SIG-M5 treated with dmso at 0.1 percent for 504 hours (cell line): ENCODE measurements around the gene ROM1.
"Not testable (repeated sequence)": the region's sequence is repeated elsewhere in the genome, so short reads cannot be mapped to it uniquely, and the experiment has no call there.

ENCODE experiments used
- DNase-seq: peaks from one replicate; lab custom pipeline; 2025; ENCODE audit not compliant: unreplicated experiment; lab: John Stamatoyannopoulos, UW

Gene ROM1

DNA sequence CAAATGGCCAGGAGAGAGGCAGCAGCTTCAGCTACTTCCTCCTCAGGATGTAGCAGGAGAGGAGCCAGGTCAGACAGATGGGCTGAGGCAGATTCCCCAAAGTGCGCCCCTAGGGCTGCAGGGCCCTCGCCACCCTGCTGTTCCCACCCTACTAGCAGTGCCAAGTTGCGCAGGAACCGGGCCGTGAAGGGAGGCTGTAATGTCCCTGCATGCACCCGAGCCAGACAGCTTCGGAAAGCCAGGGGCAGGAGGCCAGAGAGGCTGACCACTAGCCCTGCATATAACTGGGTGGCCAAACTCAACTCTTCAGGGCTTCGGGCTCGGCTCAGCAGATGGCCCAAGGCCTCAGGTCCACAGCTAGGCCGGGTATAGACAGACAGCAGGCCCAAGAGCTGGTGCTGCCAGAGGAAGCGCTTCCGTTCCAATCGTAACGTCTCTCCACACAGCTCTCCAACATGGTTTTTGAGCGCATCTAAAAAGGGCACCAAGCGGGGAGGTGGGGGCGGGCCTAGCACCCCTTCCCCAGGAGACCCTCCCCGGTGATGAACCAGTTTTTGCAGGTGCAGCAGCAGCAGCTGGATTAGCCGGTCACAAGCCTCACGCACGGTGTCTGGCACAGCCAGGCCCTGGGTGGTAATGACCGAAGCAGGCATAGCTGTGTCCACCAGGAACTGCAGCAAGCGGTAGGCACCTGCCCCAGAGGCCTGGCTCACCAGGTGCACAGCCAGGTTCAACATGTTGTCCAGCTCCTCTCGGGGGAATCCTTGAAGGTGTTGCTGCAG, 35.3 kb downstream of the ROM1 start:
- no peak for DNase-seq

DNA sequence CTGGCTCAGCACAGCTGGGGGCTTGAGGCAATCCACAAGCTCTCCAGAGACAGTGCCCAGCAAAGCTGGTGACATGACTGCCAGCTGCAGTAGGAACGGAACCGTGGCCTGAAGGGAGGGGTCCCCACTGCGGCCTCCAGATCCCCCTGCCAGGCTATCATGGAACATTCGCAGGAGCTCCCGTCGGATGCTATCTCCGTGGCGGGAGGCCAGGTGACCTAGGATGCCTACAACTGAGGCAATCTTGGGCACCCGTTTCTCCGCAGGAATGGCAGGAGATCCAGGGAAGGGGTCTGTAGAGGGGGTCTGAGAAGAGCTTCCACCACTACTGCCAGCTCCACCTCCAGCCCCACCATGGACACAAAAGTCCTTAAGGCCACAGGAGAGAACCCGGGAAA, 35.9 kb downstream of the ROM1 start:
- DNase-seq = no peak

DNA sequence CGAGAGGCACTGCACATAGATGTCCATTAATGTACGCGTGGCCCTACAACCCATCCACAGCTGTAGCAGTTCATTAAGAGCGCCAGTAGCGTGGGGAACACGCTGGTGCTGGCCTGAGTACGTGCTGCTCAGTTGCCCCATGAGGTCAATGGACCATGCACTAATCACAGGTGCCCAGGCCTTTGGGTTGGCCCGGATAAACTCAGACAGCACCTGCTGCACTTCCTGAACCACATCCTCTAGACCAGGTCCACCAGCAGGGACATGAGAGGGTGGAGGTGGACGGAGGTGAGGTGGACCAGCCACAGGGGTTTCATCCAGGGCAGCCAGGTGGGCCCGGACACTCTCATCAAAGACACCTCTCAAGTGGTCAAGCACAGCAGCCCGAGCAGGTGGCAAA, 36.4 kb downstream of the ROM1 start:
- no peak for DNase-seq

DNA sequence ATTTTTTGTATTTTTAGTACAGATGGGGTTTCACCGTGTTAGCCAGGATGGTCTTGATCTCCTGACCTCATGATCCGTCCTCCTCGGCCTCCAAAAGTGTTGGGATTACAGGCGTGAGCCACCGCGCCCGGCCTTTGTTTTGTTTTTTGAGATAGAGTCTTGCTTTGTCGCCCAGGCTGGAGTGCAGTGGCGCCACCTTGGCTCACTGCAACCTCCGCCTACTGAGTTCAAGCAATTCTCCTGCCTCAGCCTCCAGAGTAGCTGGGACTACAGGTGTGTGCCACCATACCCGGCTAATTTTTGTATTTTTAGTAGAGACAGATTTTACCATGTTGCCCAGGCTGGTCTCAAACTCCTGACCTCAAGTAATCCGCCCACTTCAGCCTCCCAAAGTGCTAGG, 37.2 kb downstream of the ROM1 start:
- DNase-seq = not testable (repeated sequence)

DNA sequence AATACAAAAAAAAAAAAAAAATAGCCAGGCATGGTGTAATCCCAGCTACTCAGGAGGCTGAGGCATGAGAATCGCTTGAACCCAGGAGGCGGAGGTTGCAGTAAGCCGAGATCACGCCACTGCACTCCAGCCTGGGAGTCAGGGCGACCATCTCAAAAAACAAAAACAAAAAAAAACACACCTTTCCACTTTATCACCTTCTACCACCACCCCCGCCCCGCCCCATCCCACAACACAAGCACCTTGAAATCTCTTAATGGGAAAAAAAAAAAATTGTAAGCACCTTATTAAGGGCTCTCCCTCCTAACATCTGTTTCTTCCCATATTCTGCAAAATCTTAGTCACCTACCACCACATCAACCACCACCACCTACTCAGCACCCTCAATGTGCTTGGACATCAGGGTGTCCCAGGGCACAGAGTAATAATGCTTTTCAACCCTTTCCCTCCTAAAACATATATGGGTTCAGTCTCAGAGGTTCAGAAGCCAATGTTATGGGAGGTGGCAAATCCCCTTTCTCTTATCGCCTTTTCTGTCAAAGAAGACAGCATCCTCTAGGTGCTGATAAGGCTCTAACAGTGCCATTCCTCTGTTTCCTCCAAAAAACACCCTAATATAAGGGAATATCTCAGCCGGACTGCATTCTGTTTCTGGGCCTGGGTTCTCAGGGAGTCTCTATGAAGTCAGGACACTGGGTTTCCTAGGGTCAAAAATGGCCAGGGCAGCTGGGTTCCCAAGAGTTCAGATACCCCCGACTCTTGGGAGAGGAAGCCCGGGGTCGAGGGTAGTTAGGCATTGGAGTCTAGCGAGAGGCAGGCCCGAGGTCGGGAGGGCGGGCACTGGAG, 39.3 kb downstream of the ROM1 start:
- no peak for DNase-seq

DNA sequence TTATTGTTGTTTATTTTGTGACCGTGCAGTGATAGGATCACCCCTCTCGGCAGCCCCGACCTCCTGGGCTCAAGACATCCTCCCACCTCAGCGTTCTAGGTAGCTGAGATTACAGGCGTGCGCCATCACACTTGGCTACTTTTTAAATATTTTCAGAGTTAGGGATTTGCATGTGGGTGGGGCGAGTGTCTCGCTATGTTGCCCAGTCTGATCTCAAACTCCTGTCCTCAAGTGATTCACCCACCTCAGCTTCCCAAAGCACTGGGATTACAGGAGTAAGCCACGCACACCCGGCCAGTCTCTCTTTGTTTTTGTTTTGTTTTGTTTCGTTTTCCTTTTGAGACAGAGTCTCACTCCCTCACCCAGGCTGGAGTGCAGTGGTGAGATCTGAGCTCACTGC, 41.2 kb downstream of the ROM1 start:
- no peak for DNase-seq

DNA sequence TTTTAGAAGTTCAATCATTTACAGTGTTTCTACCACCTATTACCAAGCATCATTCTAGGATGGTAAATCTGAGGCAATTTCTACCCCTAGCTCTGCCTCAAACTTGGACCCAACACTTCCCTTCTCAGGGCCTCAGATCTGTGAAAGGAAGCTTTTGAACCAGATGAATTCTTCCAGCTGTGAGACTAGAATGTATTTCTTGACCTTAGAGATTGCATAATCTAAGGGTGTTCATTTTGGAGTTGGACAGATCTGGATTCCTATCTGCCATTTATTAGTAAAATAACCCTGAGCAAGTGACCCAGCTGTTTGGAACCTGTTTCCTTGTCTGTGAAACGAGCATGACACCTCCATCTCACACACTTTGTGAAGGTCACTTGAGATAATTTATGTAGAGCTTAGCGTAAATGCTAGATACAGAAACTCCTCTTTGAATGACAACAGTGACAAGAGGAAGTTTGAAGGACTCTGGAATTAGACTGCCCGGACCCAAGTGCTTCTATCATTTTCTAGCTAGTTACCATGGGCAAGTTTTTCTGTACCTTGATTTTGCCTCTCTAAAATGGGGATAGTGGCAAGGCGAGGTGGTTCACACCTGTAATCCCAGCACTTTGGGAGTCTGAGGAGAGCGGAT, 43.9 kb downstream of the ROM1 start:
- DNase-seq = peak; percentile 33

DNA sequence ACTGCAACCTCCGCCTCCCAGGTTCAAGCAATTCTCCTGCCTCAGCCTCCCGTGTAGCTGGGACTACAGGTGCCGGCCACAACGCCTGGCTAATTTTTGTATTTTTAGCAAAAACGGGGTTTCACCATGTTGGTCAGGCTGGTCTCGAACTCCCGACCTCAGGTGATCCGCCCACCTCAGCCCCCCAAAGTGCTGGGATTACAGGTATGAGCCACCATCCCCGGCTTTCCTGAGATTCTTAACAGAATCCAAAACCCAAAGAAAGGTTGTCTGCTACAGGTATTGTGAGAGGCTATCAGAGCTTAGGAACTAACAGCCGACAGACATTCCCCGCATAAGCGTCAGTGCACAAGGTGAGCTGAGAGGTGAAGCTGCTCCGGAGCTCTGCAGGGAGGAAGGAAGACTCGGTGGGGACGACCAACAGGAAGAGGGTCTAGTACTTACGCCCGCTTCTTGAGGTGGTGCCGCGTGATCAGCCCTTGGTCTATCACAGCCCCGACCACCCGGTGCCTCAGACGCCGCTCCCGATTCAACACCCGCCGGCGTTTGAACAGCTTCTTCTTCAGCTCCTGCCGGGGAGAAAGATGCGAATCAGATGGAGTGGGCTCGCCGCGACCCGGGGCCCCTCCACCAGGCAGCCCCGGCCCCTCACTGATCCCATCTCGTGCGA, 51.5 kb downstream of the ROM1 start:
- peak; percentile 70 for DNase-seq
